ENCODE results near the gene PSMC6.
"Not testable (repeated sequence)": the region's sequence is repeated elsewhere in the genome, so short reads cannot be mapped to it uniquely, and the experiment has no call there.

Gene PSMC6

GRCh38 chr14:52723514-52724359 lies 16.7 kb downstream of the PSMC6 start:
- no peak for DNase-seq (ENCODE audit: low spot score)

DNA sequence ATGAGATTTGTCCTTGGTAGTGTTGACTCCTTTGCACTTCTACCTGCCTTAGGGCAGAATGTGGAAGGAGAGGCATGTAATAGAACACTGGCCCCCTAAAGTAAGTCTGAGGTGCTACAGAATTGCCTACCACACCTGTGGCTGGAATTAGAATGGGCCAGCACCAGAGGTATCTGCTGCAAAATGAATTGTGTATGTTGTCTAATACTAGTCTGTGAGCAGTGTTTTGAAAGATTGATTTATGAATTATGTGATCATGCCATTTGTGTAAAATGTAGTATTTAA lies 17.3 kb downstream of the PSMC6 start:
- DNase-seq (ENCODE audit: low spot score): no peak

- not testable (repeated sequence) for DNase-seq (ENCODE audit: low spot score)
Observed at GRCh38 chr14:52727509-52727908, 20.5 kb downstream of the PSMC6 start.

GRCh38 chr14:52729035-52729434 lies 22.0 kb downstream of the PSMC6 start:
- DNase-seq (ENCODE audit: low spot score): not testable (repeated sequence)

GRCh38 chr14:52729585-52729924 lies 22.6 kb downstream of the PSMC6 start:
- no peak for DNase-seq (ENCODE audit: low spot score)

- DNase-seq (ENCODE audit: low spot score): peak; percentile 98
Observed at GRCh38 chr14:52729925-52730708, 23.1 kb downstream of the PSMC6 start, which contains the start of gene STYX. Gene STYX (plus strand): TSS chr14:52730166. CDS start chr14:52730475, 309 bp downstream.

- DNase-seq (ENCODE audit: low spot score): no peak
Observed at GRCh38 chr14:52730709-52731111, 23.7 kb downstream of the PSMC6 start.

- no peak for DNase-seq (ENCODE audit: low spot score)
Observed at GRCh38 chr14:52733824-52734223, 26.8 kb downstream of the PSMC6 start.

DNA sequence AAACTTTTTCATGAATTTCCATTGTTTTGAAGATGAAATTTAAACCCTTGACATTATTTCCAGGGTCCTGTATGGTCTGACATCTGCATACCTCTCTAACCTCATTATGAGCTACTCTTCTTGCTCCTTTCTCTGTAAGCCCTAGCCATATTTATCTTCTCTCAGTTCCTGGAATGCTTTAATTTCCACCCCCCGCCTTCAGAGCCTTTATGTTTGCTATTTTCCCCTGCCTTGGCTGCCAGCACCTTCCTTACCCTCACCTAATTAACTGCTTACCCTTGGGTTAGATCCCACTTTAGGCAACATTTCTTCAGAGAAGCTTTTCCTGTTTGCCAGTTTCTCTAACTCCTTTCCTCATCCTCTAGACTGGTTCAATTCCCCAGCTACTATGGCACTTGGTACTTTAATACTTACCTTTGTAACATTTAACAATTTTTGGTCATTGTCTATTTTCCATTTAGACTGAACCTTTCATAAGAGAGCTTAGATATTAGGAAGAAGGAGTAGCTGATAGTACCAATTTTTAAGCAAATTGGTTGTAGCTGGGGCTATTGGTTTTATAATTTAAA lies 29.0 kb downstream of the PSMC6 start:
- no peak for DNase-seq (ENCODE audit: low spot score)

- no peak for DNase-seq (ENCODE audit: low spot score)
Observed at GRCh38 chr14:52738409-52738808, 31.4 kb downstream of the PSMC6 start.

DNA sequence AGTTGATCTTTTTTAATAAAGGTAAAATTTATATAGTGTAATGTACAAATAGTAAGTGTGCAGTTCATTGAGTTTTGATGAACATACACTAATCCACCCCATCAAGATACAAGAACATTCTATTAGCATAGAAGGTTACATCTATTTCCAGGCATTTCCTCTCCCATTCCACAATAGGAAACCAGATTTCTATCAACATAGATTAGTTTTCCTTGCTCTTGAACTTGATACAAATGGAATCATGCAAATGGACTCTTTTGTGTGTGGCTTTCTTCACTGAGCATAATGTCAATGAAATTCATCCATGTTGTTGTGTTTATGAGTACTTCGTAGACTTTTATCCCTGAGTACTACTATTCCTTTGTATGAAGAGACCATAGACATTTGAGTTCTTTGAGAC lies 33.8 kb downstream of the PSMC6 start:
- no peak for DNase-seq (ENCODE audit: low spot score)

DNA sequence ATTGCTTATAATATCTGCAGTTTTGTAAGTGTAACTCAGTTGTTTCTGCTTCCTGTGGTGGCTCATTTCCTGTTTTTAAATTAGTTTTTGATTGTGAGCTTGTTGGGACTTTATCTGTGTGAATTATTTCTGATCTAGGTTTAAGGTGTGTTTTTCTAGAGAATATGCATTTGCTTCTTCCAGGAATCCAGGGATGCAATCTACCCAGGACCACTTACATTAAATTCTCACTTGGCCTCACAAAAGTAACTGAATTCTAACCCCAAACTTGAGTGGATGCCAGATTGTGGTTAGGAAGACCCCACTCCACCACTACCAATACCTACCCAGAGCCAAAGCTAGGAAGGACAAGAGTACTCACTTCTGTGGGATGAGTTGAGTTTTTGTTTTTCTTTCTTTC lies 34.9 kb downstream of the PSMC6 start:
- peak; percentile 42 for DNase-seq (ENCODE audit: low spot score)

GRCh38 chr14:52748647-52749292 lies 41.8 kb downstream of the PSMC6 start:
- no peak for DNase-seq (ENCODE audit: low spot score)

GRCh38 chr14:52755607-52756316 lies 48.8 kb downstream of the PSMC6 start:
- no peak for DNase-seq (ENCODE audit: low spot score)

GRCh38 chr14:52759145-52759544 lies 52.1 kb downstream of the PSMC6 start:
- no peak for DNase-seq (ENCODE audit: low spot score)

- not testable (repeated sequence) for DNase-seq (ENCODE audit: low spot score)
Observed at GRCh38 chr14:52762923-52763322, 55.9 kb downstream of the PSMC6 start.

DNA sequence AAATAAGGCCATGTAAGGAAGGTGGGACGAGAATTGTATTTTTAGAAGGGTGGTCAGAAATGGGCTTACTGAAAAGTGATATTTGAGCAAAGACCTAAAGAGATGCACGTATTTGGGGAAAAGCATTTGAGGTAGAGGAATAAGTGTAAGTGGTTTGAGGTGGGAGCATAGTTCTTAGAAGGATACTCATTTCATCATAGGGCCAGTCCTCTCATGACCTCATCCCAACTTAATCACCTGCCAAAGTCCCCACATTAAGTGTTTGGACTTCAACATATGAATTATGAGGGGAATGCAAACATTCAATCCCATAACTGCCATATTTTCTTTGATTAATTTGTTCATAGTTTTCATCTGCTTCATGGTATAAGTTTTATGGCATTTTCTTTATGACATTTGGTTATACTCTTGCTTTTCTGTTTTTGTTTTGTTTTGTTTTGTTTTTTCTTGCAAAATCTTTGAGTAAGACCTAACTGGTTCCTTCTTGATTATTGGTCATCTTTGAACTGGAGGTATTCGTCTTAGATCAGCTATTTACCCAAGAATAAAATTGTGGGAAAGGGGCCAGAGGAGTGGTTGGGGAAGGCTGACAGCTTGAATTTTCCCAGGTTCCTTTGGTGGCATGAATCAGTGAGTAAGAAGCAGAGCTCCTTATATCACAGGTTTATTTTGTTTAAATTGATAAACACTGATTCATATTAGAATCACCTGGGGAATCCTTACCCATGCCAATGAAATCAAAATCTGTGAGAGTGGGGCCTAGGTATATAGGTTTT lies 60.2 kb downstream of the PSMC6 start:
- no peak for DNase-seq (ENCODE audit: low spot score)

GRCh38 chr14:52769887-52770286 lies 62.9 kb downstream of the PSMC6 start:
- no peak for DNase-seq (ENCODE audit: low spot score)

GRCh38 chr14:52776816-52777215 lies 69.8 kb downstream of the PSMC6 start:
- DNase-seq (ENCODE audit: low spot score): no peak
